Measurements from ENCODE around the gene PDZRN3.

PDZRN3 gene

DNA sequence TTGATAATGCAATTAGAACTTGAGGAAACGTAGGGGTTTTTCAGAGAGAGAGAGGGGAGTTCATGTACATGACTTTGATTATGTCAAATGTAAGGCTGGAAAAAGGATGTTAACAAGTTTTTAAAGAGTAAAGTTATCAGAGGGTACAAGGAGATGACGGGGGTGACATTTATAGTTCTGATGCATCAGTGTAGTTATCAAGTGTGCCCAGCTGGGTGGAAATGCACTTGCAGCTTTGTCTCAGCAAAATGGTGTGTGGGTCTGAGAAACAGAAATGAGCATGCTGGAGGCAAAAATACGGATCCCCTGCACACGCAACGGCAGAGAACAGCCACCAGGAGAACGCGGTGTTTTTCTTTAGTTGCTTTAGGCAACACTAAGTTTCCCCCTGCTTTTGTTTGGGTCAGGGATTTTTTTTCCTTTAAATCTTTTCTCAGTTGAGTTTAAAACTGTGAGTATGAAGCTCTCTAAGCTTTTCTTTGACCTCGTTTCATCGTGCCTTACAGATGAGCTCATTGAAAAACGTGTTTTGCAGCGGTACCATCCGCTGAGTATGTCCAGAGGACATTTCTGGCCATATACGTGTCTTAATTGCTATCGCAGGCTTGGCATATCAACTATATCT, 205.4 kb downstream of the PDZRN3 start:
- no peak for DNase-seq (ENCODE audit: low read depth in 2 of 2)

DNA sequence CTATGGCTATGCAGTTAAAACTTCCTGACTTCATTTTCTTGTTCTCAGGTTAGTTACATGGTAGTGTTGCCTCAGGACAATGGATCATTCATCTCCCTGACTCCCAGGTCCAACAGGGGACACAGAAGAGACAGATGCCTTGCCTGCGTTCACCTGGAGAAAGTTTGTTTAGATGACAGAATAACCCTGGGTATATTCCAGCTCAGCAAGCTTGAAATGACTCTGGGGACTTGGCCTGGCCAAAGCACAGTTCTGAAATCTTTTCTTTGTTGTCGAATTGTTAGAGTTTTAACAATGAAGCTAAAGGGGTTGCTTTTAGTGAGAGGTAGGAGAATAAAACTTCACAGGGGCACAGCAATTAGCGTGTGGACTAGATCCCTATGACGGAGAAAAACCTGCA, 206.1 kb downstream of the PDZRN3 start:
- DNase-seq (ENCODE audit: low read depth in 2 of 2): no peak

DNA sequence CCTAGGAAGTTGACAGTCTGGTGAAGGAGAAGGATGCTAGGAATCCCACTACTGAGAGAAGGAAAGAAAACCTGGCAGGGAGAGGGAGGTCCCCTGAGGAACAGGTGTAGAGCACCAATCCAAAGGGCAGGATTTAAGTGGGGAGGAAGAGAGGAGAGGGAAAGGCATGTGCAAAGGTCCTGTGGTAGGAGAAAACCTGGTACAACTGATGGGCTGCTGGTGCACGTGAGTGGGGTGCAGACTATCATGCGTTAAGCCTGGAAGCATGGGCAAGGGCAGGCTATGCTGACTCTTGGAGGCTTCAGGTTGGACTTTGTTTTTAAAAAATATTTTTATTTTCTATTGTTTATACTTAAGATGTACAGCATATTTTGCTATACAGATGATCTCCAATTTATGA, 209.6 kb downstream of the PDZRN3 start:
- DNase-seq (ENCODE audit: low read depth in 2 of 2): no peak

DNA sequence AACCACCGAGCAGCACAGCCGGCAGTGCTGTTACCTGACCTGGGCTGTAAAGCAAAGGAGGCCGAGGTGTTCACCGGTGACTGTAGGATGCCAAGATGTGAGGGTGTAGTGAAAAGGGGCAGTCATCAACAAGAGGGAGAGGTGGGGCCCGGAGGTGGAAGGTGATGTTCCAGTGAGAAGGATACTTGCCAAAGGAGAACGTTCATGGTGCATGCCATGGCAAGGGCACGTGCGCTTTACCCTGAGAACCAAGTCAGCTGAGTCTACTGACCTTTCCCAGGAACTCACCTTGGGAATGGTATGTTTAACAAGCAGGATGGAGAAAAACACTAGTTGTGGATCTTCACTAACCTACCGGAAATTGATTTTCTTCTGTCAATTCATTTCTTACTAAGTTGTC, 211.1 kb downstream of the PDZRN3 start:
- no peak for DNase-seq (ENCODE audit: low read depth in 2 of 2)

GRCh38 chr3:73411993-73412392, 212.7 kb downstream of the PDZRN3 start:
- no peak for DNase-seq (ENCODE audit: low read depth in 2 of 2)

DNA sequence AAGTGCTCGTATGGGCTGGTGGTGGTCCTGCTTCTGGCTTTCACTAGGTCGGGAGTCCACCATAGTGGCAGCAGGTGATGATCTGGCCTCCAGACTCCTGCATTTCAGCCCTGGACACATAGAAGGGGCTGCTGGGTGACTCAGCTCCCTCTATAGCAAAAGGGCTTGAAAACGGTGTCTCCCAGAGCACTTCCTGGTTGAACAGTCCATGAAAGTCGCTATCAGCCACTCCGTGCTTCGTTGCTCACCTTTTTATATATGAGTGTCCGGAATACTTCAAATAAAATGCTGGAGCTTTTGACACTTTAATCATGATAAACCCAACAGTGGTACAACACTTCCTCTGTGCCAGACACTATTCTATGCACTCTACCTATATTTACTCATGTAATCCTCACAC, 213.2 kb downstream of the PDZRN3 start:
- no peak for DNase-seq (ENCODE audit: low read depth in 2 of 2)

GRCh38 chr3:73409138-73409763, 215.5 kb downstream of the PDZRN3 start:
- no peak for DNase-seq (ENCODE audit: low read depth in 2 of 2)

- no peak for DNase-seq (ENCODE audit: low read depth in 2 of 2)
These were observed 216.1 kb downstream of the PDZRN3 start for GRCh38 chr3:73408634-73409033.

GRCh38 chr3:73407577-73407976, 217.2 kb downstream of the PDZRN3 start:
- DNase-seq (ENCODE audit: low read depth in 2 of 2): no peak

DNA sequence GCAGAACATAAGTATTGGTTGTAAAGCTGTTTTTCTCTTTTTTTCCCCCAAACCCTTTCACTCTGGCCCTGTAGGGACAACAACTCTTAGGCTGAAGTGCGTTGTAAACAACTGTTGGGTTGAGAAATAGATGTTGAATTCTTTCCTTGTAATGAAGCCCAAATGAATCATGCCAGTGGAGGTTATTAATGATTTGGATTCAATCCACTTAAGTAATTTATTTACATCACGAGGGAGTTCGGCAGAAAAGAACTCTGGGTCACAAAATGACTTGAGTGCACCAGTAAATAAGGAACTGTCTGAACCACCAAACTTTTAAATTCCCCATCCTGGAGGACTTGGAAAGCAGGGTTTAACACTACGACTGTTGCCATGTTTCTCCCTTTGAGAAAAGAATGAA, 218.9 kb downstream of the PDZRN3 start:
- no peak for DNase-seq (ENCODE audit: low read depth in 2 of 2)

- no peak for DNase-seq (ENCODE audit: low read depth in 2 of 2)
These were observed 219.7 kb downstream of the PDZRN3 start for GRCh38 chr3:73405000-73405399.

DNA sequence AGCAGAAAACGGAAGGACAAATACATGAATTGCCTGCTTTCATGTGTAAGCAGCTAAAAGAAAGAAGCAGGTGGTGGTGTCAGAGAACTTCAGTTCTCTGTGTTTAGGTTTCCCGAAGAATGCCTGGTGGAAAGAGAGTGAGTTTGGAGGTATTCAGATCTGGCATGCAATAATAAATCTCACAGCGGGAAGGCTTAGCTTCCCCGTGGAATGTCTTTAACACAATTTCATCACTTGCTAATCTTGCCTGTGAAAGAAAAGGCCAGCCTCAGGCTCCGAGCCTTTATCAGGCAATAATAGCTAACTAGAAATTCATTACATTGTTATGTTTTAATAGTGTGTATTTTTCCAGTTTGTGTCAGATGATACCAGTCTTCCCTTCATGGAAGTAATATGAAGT, 220.3 kb downstream of the PDZRN3 start:
- no peak for DNase-seq (ENCODE audit: low read depth in 2 of 2)

- no peak for DNase-seq (ENCODE audit: low read depth in 2 of 2)
These were observed 221.3 kb downstream of the PDZRN3 start for GRCh38 chr3:73403444-73403843.

GRCh38 chr3:73401616-73402279, 223.0 kb downstream of the PDZRN3 start:
- DNase-seq (ENCODE audit: low read depth in 2 of 2): no peak

GRCh38 chr3:73401059-73401458, 223.7 kb downstream of the PDZRN3 start:
- DNase-seq (ENCODE audit: low read depth in 2 of 2): no peak

- DNase-seq (ENCODE audit: low read depth in 2 of 2): no peak
These were observed 225.0 kb downstream of the PDZRN3 start for GRCh38 chr3:73399666-73400253.

DNA sequence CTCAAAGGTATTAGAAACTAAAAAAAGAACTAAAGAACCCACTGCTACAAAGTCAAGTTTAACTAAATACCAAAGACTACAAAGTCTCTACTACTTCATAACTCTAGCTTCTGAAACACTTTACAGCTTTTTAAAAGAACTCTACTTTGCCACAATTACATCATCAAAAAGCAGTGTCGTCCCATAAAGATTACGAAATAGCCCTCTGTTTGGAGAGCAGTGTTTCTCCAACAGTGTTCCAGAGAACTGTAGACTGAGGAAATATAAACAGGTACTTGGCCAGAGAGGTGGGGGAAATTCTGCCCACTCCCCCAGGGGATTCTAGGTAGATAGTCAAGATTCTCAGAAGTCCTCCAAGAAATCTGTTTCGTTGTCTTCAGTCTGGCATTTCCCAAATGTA, 225.6 kb downstream of the PDZRN3 start:
- DNase-seq (ENCODE audit: low read depth in 2 of 2): no peak

DNA sequence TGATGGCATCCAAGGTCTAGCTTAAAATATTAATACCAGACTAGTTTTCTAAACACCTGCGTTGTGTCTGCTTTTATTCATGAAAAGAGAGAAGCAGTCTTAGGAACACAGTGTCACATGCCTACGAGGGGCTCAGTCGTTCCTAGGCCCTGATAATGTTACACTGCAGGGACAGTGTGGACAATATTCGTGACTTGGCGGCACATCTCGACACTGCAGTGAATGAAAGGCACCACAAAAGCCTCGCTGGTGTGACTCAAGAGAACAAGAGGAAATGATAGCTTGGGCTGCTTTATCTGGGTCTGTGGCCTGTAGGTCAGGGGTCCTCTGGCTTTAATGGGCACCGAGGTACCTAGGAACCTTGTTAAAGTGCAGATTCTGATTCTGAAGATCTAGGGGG, 226.7 kb downstream of the PDZRN3 start:
- no peak for DNase-seq (ENCODE audit: low read depth in 2 of 2)

GRCh38 chr3:73394240-73394639, 230.5 kb downstream of the PDZRN3 start:
- DNase-seq (ENCODE audit: low read depth in 2 of 2): no peak

DNA sequence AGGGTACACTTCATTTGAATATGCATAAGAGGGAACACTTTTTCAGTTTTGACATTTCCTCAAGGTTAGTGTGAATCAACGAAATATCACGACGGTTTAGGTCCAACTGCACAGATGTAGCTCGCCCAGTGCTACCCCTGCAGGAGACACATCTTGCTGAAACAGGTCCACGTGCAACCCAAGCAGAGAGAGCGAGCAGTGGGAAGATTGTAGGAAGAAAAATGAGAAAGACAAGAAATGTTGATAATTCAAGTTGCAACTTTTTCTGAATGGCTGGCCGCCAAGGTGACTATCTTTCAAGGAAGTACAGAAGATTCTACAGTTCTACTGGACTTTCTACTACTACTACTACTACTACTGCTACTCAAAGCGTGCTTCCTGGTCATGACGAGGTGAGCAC, 231.7 kb downstream of the PDZRN3 start:
- DNase-seq (ENCODE audit: low read depth in 2 of 2): no peak

GRCh38 chr3:73391984-73392383, 232.8 kb downstream of the PDZRN3 start:
- no peak for DNase-seq (ENCODE audit: low read depth in 2 of 2)

GRCh38 chr3:73389928-73390327, 234.8 kb downstream of the PDZRN3 start:
- no peak for DNase-seq (ENCODE audit: low read depth in 2 of 2)

Measured in activated CD8-positive, alpha-beta memory T cell treated with anti-CD3 and anti-CD28 coated beads for 4 hours (primary cell).